Measurements from ENCODE around the gene IARS2. TPM values are rescaled to one million over a fixed set of nuclear protein-coding genes. Genes with fewer than 3 reads are reported as not detected.

IARS2 gene
- total RNA-seq, 1 experiment from 2014 or later: 72.9 TPM

DNA sequence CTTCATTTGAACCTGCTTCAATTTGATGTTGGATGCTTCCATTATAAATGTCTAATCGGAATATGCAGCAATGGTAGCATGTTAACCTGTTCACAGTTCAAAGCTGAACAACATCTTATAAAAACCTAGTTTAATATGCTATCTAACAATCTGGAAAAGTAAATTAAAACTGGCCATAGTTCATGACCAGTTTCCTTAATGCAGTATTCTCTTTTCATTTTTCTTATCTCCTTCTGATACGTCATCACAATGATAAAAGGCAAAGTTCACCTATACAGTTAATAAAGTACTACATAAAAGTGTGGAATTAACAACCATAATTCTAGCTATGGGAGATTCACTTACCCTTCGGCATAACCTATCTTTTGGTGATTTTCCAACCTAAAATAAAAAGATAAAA lies 65.1 kb downstream of the IARS2 start:
- Histone ChIP-seq H3K79me1 (ENCODE audit: insufficient read depth, low read depth, low read length, poor library complexity, severe bottlenecking) (no peaks in the 10 kb centered on the region), H4K20me1 (ENCODE audit: control insufficient read depth, insufficient read depth, insufficient read length) (no peaks in the 10 kb centered on the region), H3K56ac (ENCODE audit: insufficient read length, low read depth, low read length) (no peak overlapping the region), H3K79me2 (ENCODE audit: insufficient read depth, low read length) (no peaks in the 10 kb centered on the region), H3K27me3 (ENCODE audit: insufficient read depth, low read length) (no peaks in the 10 kb centered on the region), H3K9ac (ENCODE audit: extremely low read depth, insufficient read length, low read length) (no peak overlapping the region), H3K4ac (ENCODE audit: low read depth, low read length) (no peak overlapping the region), H2BK120ac (ENCODE audit: low read depth, low read length, poor library complexity, severe bottlenecking) (no peak overlapping the region), H2BK20ac (ENCODE audit: low read depth, low read length, poor library complexity, severe bottlenecking) (no peak overlapping the region), H3K14ac (ENCODE audit: insufficient read depth, low read length) (no peak overlapping the region), H3K4me2 (ENCODE audit: insufficient read depth, insufficient read length, low read length) (no peak overlapping the region), H2BK5ac (ENCODE audit: insufficient read length, low read length) (no peak overlapping the region), H4K5ac (ENCODE audit: insufficient read length, low read depth, low read length) (no peak overlapping the region), H3K23me2 (ENCODE audit: insufficient read length, low read depth, low read length, poor library complexity, severe bottlenecking) (no peaks in the 10 kb centered on the region), H2AFZ (ENCODE audit: low read length) (no peak overlapping the region), H3K18ac (ENCODE audit: insufficient read length, low read depth, low read length) (no peak overlapping the region), H2AK5ac (ENCODE audit: insufficient read length, low read length) (no peak overlapping the region), H3K23ac (ENCODE audit: insufficient read length, low read depth, low read length) (no peak overlapping the region), H3K4me1 (ENCODE audit: insufficient read depth, low read length) (no peaks in the 10 kb centered on the region), H2BK15ac (ENCODE audit: low read depth, low read length) (no peak overlapping the region), H2BK12ac (ENCODE audit: insufficient read length, low read depth, low read length) (no peak overlapping the region), H3K27ac (ENCODE audit: insufficient read length, low read depth, low read length) (no peak overlapping the region), H3K9me3 (ENCODE audit: control insufficient read depth, low read depth, low read length) (no peaks in the 10 kb centered on the region), H4K8ac (replicated peaks; ENCODE audit: insufficient read length, low read depth, low read length) (no peak overlapping the region), H3T11ph (ENCODE audit: low read length) (no peak overlapping the region), H4K91ac (ENCODE audit: insufficient read length, low read depth, low read length) (no peak overlapping the region)
- DNase-seq: no peak
- Mint-ChIP-seq H3K36me3 (ENCODE audit: insufficient read depth in 1 of 3, low read depth in 3 of 3) (peaks cover 15 to 52% (median 41%) of the 10 kb centered on the region in 3 experiments; a peak in 6 of 7 replicates), H3K27ac (no peak overlapping the region), H3K9me3 (no peaks in the 10 kb centered on the region), H3K4me3 (no peak overlapping the region), H3K27me3 (ENCODE audit: low read depth) (no peaks in the 10 kb centered on the region), H3K4me1 (0 out of 4 replicates have a peak, but pooled peaks cover 0 to 3% of the 10 kb centered on the region in 2 experiments)
- WGBS (ENCODE audit: extremely low coverage, insufficient read length, low lambda C conversion rate): no CpG with 5 or more reads among the region's 3 CpGs
- TF ChIP-seq, protein P1, sequence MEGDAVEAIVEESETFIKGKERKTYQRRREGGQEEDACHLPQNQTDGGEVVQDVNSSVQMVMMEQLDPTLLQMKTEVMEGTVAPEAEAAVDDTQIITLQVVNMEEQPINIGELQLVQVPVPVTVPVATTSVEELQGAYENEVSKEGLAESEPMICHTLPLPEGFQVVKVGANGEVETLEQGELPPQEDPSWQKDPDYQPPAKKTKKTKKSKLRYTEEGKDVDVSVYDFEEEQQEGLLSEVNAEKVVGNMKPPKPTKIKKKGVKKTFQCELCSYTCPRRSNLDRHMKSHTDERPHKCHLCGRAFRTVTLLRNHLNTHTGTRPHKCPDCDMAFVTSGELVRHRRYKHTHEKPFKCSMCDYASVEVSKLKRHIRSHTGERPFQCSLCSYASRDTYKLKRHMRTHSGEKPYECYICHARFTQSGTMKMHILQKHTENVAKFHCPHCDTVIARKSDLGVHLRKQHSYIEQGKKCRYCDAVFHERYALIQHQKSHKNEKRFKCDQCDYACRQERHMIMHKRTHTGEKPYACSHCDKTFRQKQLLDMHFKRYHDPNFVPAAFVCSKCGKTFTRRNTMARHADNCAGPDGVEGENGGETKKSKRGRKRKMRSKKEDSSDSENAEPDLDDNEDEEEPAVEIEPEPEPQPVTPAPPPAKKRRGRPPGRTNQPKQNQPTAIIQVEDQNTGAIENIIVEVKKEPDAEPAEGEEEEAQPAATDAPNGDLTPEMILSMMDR (conservative IDR thresholded peaks at IDR 0.05): no peak
